Measurements from ENCODE around the gene SMU1. TPM values are rescaled to one million over a fixed set of nuclear protein-coding genes. Genes with fewer than 3 reads are reported as not detected.

SMU1 gene
- polyA plus RNA-seq, 1 donor, result 20.6 TPM

Other genes with a start within 250 kb of the SMU1 start
- gene APTX, start 75.0 kb downstream of the SMU1 start, polyA plus RNA-seq, result 36.3 TPM
- gene DNAJA1, start 51.4 kb downstream of the SMU1 start, polyA plus RNA-seq, result 145 TPM
- gene B4GALT1, start 90.7 kb upstream of the SMU1 start, polyA plus RNA-seq, result 120 TPM
- 82.4 TPM for gene SPINK4, start 163.5 kb upstream of the SMU1 start, polyA plus RNA-seq
- gene BAG1, start 188.0 kb upstream of the SMU1 start, polyA plus RNA-seq, result 72.9 TPM
- 82.0 TPM for gene CHMP5, start 188.4 kb upstream of the SMU1 start, polyA plus RNA-seq
- 33.4 TPM for gene NFX1, start 213.8 kb upstream of the SMU1 start, polyA plus RNA-seq